ENCODE measurements around the gene SQSTM1.
"Not testable (repeated sequence)": the region's sequence is repeated elsewhere in the genome, so short reads cannot be mapped to it uniquely, and the experiment has no call there.

SQSTM1 gene

GRCh38 chr5:179820483-179821297 is at the start of gene SQSTM1:
Gene SQSTM1 (plus strand): TSS chr5:179820905. CDS start chr5:179820937, 32 bp downstream.
- peak; percentile 51 to 66 for DNase-seq (ENCODE audit: low read depth in 2 of 2)

GRCh38 chr5:179771311-179771895 is 49.3 kb upstream of the SQSTM1 start:
- no peak for DNase-seq (ENCODE audit: low read depth in 2 of 2)

- no peak for DNase-seq (ENCODE audit: low read depth in 2 of 2)
These were observed 48.4 kb upstream of the SQSTM1 start for GRCh38 chr5:179772351-179772750.

GRCh38 chr5:179773686-179774040 is 47.0 kb upstream of the SQSTM1 start:
- DNase-seq (ENCODE audit: low read depth in 2 of 2), result no peak

- no peak for DNase-seq (ENCODE audit: low read depth in 2 of 2)
These were observed 46.3 kb upstream of the SQSTM1 start for GRCh38 chr5:179774442-179774841.

DNA sequence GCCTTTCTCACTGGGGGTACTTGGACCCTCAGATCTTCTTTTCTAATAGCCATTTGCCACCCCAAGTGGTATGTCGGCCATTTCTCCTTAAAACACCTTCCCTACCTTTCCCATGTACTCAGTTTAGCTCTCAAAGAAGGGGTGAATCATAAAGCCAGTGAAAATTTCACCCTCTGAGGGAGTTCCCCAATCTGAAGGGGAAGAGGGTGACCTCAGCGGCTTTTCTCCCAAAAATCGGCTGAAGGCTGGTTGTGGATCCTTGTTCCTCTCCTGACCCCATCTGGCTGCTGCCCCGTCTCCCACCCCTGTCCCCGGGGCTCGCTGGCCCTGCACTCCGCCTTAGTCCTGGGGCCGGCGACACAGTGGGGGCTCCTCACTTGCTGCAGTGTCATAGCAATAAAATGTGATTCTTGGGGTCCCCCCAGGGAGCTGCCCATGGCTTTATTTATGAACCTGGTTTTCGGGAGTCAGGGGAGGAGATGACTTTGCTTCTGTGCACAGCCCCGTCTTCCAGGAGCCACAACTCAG is 44.2 kb upstream of the SQSTM1 start:
- DNase-seq (ENCODE audit: low read depth in 2 of 2), result no peak

GRCh38 chr5:179777456-179777855 is 43.2 kb upstream of the SQSTM1 start:
- no peak for DNase-seq (ENCODE audit: low read depth in 2 of 2)

- no peak for DNase-seq (ENCODE audit: low read depth in 2 of 2)
These were observed 42.8 kb upstream of the SQSTM1 start for GRCh38 chr5:179777909-179778308.

- DNase-seq (ENCODE audit: low read depth in 2 of 2), result no peak
These were observed 42.1 kb upstream of the SQSTM1 start for GRCh38 chr5:179778591-179778990.

DNA sequence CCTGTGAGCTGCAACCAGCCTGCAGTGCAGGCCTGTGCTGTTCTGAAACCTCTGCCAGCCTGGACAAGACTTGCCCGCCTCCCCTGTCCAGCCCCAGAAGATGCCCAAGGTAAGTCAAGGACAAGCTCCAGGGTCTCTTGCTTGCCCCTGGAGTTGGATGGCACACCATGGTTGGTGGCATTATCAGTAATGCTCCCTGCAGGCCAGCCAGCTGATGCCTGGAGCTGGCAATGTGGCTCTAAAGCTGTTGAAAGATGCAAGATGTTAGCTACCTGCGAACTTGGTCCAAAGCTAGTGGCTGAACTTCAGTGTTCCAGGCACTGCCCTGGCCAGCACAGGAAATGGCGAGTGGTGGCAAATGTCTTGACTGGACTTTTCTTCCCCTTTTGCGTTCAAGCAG is 40.9 kb upstream of the SQSTM1 start:
- no peak for DNase-seq (ENCODE audit: low read depth in 2 of 2)

GRCh38 chr5:179780362-179780761 is 40.3 kb upstream of the SQSTM1 start:
- DNase-seq (ENCODE audit: low read depth in 2 of 2), result no peak

- no peak for DNase-seq (ENCODE audit: low read depth in 2 of 2)
These were observed 38.9 kb upstream of the SQSTM1 start for GRCh38 chr5:179781846-179782245.

DNA sequence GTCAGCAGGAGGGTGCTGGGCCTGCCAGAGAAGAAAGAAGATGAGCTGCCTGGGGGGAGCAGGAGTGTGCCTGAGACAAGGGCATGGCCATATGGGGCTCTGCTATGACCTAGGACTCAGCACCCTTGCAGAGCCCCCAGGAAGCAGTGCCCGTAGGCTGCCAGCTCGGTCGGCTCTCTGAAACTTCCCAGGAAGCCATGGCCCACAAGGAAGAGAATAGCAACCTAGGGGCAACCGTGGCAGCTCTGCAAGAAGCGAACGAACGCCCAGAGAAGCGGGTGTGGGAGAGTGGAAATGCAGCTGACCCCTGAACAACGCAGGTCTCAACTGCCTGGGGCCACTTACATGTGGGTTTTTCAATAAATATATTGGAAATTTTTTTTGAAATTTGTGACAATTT is 37.6 kb upstream of the SQSTM1 start:
- no peak for DNase-seq (ENCODE audit: low read depth in 2 of 2)

DNA sequence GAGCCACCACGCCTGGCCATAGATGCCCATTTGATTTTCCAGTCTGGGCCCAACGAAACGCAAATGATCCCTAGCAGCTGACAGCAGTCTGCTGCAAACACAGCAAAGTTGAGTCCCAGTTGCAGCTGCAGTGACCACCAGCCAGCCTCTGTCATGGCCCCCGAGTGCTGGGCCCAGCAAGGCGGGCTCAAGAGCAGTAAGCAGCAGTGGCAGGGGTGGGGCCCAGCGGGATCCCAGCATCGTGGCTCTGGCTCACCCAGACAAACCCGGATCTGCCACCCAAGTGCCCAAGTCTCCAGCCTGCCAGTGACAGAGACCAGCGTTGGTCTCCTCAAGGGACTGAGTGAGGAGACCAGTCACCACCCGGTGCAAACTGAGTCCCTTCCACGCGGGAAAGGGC is 33.8 kb upstream of the SQSTM1 start:
- no peak for DNase-seq (ENCODE audit: low read depth in 2 of 2)

- no peak for DNase-seq (ENCODE audit: low read depth in 2 of 2)
These were observed 32.4 kb upstream of the SQSTM1 start for GRCh38 chr5:179788193-179788854.

- not testable (repeated sequence) for DNase-seq (ENCODE audit: low read depth in 2 of 2)
These were observed 31.4 kb upstream of the SQSTM1 start for GRCh38 chr5:179789278-179789677.

DNA sequence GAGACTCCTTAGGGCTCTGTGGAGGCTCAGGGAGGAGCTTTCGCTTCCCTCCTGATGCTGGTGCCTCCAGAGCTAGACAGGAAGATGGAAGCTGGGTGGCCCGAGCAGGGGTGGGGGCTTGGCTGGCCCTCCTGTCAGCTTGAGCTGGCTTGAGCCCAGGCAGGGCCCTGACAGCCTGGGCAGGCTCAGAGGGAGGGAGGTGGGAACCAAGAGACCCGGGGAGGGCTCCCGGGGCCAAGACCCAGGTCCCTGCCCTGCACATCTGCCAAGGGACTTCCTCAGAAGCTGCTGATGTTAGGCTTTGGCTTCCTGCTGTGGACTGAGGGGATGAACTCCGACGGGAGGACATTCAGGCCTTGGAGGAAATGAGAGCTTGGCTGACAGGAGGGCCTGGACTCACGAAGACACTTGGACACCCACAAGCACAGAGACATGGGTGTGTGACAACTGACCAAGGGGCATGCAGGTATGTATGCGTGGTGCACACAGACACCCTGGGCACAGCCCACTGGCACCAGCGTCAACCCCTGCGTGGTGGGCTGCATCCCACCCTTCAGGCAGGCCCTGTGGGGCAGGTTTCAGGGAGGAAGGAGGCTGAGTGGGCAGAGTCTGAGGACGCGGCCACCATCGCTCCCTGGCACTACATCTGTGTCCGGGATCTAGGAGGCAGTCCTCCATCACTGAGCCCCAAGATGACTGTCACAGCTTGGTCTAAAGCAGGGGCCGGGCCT is 28.7 kb upstream of the SQSTM1 start:
- DNase-seq (ENCODE audit: low read depth in 2 of 2), result no peak

DNA sequence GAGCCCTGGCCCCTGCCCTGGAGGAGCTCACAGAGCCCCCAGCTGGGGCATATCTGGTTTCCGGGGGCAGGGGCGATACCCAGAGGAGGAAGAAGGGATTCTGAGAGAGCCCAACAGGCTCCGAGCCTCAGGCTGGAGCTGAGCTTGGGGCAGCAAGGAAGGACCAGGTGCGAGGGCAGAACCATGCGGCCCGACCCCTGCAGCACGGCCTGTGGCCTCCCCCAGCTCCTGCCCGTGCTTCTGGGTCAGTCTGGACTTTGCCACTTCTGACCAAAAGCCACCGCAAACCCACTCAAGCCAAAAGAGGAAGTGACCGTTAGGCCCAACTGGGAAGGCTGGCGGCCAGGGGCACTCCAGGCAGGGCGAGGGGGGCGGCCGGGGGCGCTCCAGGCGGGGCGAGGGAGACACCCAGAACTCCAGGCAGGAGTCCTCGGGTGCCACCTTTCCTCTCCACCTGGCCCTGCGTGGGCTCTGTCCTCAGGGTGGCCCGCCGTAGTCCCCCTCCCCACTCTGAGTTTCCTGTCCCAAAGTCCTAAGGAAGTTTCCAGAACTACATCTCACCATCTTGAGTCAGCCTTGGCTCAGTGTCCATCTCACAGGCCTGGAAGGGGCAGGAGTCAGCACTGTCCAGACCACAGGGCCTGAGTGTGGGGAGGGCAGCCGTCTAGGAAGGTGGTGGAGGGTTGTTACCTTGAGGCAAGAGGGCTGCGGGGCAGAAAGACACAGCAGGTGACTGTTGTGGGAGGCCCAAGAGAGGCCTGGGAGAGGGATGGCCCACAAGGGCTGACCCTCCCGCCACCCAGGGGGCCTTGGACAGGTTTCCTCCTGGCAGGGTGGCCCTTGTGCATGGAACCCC is 27.9 kb upstream of the SQSTM1 start:
- no peak for DNase-seq (ENCODE audit: low read depth in 2 of 2)

DNA sequence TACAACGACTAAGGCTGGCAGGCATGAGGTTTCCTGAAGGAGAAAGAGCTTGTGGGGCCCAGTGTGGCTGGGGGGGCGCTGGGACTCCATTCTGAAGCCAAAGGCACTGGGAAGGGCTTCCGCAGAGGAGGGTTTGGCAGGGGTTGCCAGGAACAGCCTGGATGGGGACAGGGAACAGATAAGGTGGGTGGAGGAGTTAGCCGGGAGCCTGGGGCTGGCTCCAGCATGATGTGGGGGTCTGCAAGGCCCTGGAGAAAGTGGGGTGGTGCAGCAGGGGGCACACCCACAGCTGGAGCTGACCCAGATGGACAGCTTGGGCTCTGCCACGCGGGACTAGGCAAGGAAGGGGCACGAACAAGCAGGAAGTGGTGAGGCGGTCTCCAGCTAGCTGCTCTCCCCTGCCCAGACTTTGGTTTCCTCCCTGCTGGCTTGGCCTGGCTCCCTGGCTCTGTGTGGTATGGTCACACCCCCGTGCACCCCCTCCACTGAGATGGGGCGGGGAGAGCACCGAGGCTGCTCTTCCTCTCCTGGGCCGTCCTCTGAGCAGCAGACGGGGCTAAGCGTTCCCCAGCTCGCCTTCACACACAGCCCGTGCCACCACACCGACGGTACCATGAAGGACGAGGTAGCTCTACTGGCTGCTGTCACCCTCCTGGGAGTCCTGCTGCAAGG is 27.1 kb upstream of the SQSTM1 start, which contains the start of gene LTC4S:
Gene LTC4S, plus strand, starts transcription at position 519 of the 672 bp plus-strand sequence. Its CDS starts 95 bp downstream, at position 614.
- no peak for DNase-seq (ENCODE audit: low read depth in 2 of 2)

- no peak for DNase-seq (ENCODE audit: low read depth in 2 of 2)
These were observed 26.5 kb upstream of the SQSTM1 start for GRCh38 chr5:179794171-179794570.

Measured in activated CD8-positive, alpha-beta memory T cell treated with anti-CD3 and anti-CD28 coated beads for 4 hours (primary cell).